MCF 10A (cell line): ENCODE data around the gene LEMD3. TPM values are rescaled to one million over a fixed set of nuclear protein-coding genes. Genes with fewer than 3 reads are reported as not detected.
A peak's percentile ranks its signal among the peaks of the same experiment; 100 is the strongest.

Experiments used
- BruUV-seq: library from RNA; stranded (reverse); fragments of 400-500 nt; replicated peaks from 2 replicates; lab custom pipeline; 2021; lab: Mats Ljungman, UMichigan
- CTCF ChIA-PET: fragments of 300-600 bp; sonication (Branson Sonifier 250); formaldehyde crosslinking; extraction: SDS; loops from one replicate; lab custom pipeline; 2021; ENCODE audit warnings: antibody characterized with exemption, inconsistent platforms; lab: Yijun Ruan, JAX
- POLR2A ChIA-PET: fragments of 300-600, 350-650 bp; sonication (Branson Sonifier 250); formaldehyde crosslinking; extraction: SDS; loops from one replicate; lab custom pipeline; 2020; ENCODE audit warnings: antibody characterized with exemption, inconsistent platforms; lab: Yijun Ruan, JAX
- DNase-seq: peaks from one replicate; pipeline ENCODE4 v3.0.0-alpha.2; 2018; ENCODE audit not compliant: unreplicated experiment
- H3K27ac Mint-ChIP-seq: one replicate; pipeline ENCODE4 v1.8.0; 2022; ENCODE audit warnings: mild to moderate bottlenecking, low read depth, mixed read lengths; ENCODE audit not compliant: unreplicated experiment
- H3K27me3 Mint-ChIP-seq: one replicate; pipeline ENCODE4 v1.8.0; 2022; ENCODE audit warnings: mixed read lengths; ENCODE audit not compliant: insufficient read depth, unreplicated experiment
- H3K36me3 Mint-ChIP-seq: one replicate; pipeline ENCODE4 v1.8.0; 2022; ENCODE audit warnings: mild to moderate bottlenecking, moderate library complexity, mixed read lengths; ENCODE audit not compliant: insufficient read depth, unreplicated experiment
- H3K4me1 Mint-ChIP-seq: one replicate; pipeline ENCODE4 v1.8.0; 2022; ENCODE audit warnings: mixed read lengths; ENCODE audit not compliant: insufficient read depth, unreplicated experiment
- H3K4me3 Mint-ChIP-seq: one replicate; pipeline ENCODE4 v1.8.0; 2022; ENCODE audit warnings: mild to moderate bottlenecking, moderate library complexity, mixed read lengths; ENCODE audit not compliant: unreplicated experiment
- H3K9me3 Mint-ChIP-seq: one replicate; pipeline ENCODE4 v1.8.0; 2022; ENCODE audit warnings: mixed read lengths; ENCODE audit not compliant: unreplicated experiment
- intact Hi-C: fragments of 100-400 bp; cut with micrococcal nuclease; formaldehyde crosslinking; loops from 2 replicates; pipeline ENCODE4 v1.14.1; 2022
- total RNA-seq: library from RNA; stranded (reverse); gene quantifications from 2 replicates; pipeline ENCODE4 v1.2.3, GENCODE V29; 2022
- TF ChIP-seq, protein P1 (sequence below): fragments of 200-600 bp; IDR thresholded peaks from one replicate; pipeline ENCODE4 v1.8.0; 2022; ENCODE audit warnings: antibody characterized with exemption, mild to moderate bottlenecking; ENCODE audit not compliant: unreplicated experiment

LEMD3 gene
- total RNA-seq, 1 experiment from 2014 or later: 21.8 TPM

DNA sequence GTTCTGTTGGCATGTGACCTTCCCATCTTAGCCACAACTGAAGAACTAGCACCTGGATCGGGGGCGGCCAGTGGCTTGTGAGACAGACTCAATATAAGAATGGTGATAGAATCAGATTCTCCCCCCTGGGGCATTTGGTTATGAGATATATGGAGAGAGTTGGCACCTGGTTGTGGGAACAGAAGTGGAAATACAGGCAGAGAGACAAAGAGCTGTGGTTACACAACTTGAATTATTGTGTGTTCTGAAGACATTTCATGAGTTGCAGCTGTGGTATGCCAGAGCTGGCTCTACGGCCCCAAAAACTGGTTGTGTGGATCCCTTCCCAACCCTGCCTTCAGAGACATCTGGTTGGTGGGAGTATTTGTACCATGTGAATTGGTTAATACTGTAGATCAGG lies 106.2 kb downstream of the LEMD3 start:
- peaks cover 16% of the 10 kb centered on the region for H3K4me1 Mint-ChIP-seq
- H3K4me3 Mint-ChIP-seq: no peak overlapping the region
- ChIA-PET CTCF (interaction anchor here (0.6 to 0.7 kb wide), 2 partner anchors 15 to 318 kb away, joined by 3 read pairs; no protein-coding TSS in a partner anchor), POLR2A (no interaction called here)
- no peak for DNase-seq
- TF ChIP-seq, protein P1, sequence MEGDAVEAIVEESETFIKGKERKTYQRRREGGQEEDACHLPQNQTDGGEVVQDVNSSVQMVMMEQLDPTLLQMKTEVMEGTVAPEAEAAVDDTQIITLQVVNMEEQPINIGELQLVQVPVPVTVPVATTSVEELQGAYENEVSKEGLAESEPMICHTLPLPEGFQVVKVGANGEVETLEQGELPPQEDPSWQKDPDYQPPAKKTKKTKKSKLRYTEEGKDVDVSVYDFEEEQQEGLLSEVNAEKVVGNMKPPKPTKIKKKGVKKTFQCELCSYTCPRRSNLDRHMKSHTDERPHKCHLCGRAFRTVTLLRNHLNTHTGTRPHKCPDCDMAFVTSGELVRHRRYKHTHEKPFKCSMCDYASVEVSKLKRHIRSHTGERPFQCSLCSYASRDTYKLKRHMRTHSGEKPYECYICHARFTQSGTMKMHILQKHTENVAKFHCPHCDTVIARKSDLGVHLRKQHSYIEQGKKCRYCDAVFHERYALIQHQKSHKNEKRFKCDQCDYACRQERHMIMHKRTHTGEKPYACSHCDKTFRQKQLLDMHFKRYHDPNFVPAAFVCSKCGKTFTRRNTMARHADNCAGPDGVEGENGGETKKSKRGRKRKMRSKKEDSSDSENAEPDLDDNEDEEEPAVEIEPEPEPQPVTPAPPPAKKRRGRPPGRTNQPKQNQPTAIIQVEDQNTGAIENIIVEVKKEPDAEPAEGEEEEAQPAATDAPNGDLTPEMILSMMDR: no peak
- H3K27me3 Mint-ChIP-seq: no peaks in the 10 kb centered on the region
- no peaks in the 10 kb centered on the region for H3K36me3 Mint-ChIP-seq
- no peak overlapping the region for H3K27ac Mint-ChIP-seq
- no peaks in the 10 kb centered on the region for H3K9me3 Mint-ChIP-seq
- intact Hi-C loops: loop anchor here (5.0 kb wide), 1 partner anchor 103 kb away; no protein-coding TSS in a partner anchor
- no TSS peak for BruUV-seq

DNA sequence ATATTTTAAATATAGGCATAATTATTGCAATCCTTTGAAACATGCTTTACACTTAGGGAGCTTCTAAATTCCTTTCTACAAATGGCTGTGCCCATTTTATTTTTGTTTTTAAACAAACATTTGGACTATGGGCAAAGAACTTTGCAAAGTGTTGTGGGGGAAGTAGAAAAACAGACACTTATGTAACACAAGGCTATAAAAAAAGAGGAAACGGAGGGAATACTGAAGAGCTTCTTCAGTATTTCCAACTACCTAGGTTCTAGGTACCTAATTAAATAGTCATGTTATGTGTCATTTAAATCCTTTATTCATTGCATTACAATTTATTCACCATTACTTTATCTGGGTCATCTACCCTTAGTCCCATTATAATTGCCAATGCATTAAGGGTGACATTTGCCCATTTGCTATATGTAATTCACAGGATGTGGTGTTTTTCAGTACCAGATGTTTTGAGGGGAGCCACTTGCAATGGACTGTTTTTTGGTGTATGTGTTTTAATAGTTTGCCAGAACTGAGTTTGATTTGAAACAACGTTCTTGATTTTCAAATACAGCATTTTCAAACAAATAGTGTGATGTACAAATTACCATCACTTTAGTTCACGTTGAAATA lies 107.6 kb downstream of the LEMD3 start:
- DNase-seq: no peak
- Mint-ChIP-seq H3K4me1 (peaks cover 16% of the 10 kb centered on the region), H3K4me3 (no peak overlapping the region), H3K9me3 (no peaks in the 10 kb centered on the region), H3K27ac (no peak overlapping the region), H3K36me3 (no peaks in the 10 kb centered on the region), H3K27me3 (no peaks in the 10 kb centered on the region)
- ChIA-PET CTCF (no interaction called here), POLR2A (interaction anchor here (0.7 kb wide), 1 partner anchor 45 kb away, joined by 3 read pairs; no protein-coding TSS in a partner anchor)
- intact Hi-C loops: loop anchor here (5.0 kb wide), 1 partner anchor 105 kb away; no protein-coding TSS in a partner anchor
- BruUV-seq: no TSS peak
- TF ChIP-seq, protein P1: no peak

- TF ChIP-seq, protein P1: no peak
- H3K36me3 Mint-ChIP-seq: no peaks in the 10 kb centered on the region
- no peaks in the 10 kb centered on the region for H3K9me3 Mint-ChIP-seq
- no peak for DNase-seq
- no peaks in the 10 kb centered on the region for H3K27me3 Mint-ChIP-seq
- ChIA-PET POLR2A (interaction anchor here (0.7 kb wide), 1 partner anchor 47 kb away, joined by 3 read pairs; no protein-coding TSS in a partner anchor), CTCF (no interaction called here)
- H3K4me1 Mint-ChIP-seq: peaks cover 16% of the 10 kb centered on the region
- H3K27ac Mint-ChIP-seq: no peak overlapping the region
- intact Hi-C loops: loop anchor here (5.0 kb wide), 1 partner anchor 106 kb away; no protein-coding TSS in a partner anchor
- peak overlapping the region; percentile 66 for H3K4me3 Mint-ChIP-seq
- no TSS peak for BruUV-seq
These were observed 108.7 kb downstream of the LEMD3 start for GRCh38 chr12:65277994-65278575.
